Measurements from ENCODE around the gene RBM47.

The RBM47 gene

GRCh38 chr4:40461062-40461461, 168.6 kb downstream of the RBM47 start:
- H3K4me1 ChIP-seq (ENCODE audit: control insufficient read depth, insufficient read depth, low read length), result no peaks in the 10 kb centered on the region
- H3K36me3 ChIP-seq (ENCODE audit: control insufficient read depth in 2 of 2, insufficient read depth in 1 of 2, low read length in 2 of 2), result peaks cover 0 to 3% of the 10 kb centered on the region in 2 experiments; a peak in 1 of 3 replicates
- ChIA-PET POLR2A (no interaction called here), CTCF (interaction anchor here (0.6 kb wide), 1 partner anchor 399 kb away, joined by 3 read pairs; no protein-coding TSS in a partner anchor)
- H3K27ac ChIP-seq (ENCODE audit: extremely low read depth, low read depth, low read length), result no peak overlapping the region
- no peak overlapping the region for H3K4me3 ChIP-seq (ENCODE audit: low read depth, low read length)
- TF ChIP-seq ZNF785 (tag by site-specific recombination; IDR thresholded peaks at IDR 0.05), result no peak
- TF ChIP-seq ZFHX2 (tag by site-specific recombination; conservative IDR thresholded peaks at IDR 0.05), result no peak
- TF ChIP-seq ZNF248 (tag by site-specific recombination; IDR thresholded peaks at IDR 0.05), result no peak
- no peak for TF ChIP-seq ZNF561 (tag by site-specific recombination; IDR thresholded peaks at IDR 0.05; ENCODE audit: borderline replicate concordance)
- no peak for TF ChIP-seq ZNF777 (tag by site-specific recombination; IDR thresholded peaks at IDR 0.05; ENCODE audit: borderline replicate concordance)
- TF ChIP-seq ZBTB7A (tag by site-specific recombination; IDR thresholded peaks at IDR 0.05; ENCODE audit: low read depth), result no peak
- no peak for TF ChIP-seq ZNF792 (tag by site-specific recombination; IDR thresholded peaks at IDR 0.05)
- no peak for TF ChIP-seq ZNF654 (tag by site-specific recombination; IDR thresholded peaks at IDR 0.05; ENCODE audit: low read depth)
- no peak for TF ChIP-seq ZNF394 (tag by site-specific recombination; IDR thresholded peaks at IDR 0.05; ENCODE audit: borderline replicate concordance)
- TF ChIP-seq, protein P1, sequence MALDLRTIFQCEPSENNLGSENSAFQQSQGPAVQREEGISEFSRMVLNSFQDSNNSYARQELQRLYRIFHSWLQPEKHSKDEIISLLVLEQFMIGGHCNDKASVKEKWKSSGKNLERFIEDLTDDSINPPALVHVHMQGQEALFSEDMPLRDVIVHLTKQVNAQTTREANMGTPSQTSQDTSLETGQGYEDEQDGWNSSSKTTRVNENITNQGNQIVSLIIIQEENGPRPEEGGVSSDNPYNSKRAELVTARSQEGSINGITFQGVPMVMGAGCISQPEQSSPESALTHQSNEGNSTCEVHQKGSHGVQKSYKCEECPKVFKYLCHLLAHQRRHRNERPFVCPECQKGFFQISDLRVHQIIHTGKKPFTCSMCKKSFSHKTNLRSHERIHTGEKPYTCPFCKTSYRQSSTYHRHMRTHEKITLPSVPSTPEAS (tag by site-specific recombination; IDR thresholded peaks at IDR 0.05), result no peak
- TF ChIP-seq, protein P2, sequence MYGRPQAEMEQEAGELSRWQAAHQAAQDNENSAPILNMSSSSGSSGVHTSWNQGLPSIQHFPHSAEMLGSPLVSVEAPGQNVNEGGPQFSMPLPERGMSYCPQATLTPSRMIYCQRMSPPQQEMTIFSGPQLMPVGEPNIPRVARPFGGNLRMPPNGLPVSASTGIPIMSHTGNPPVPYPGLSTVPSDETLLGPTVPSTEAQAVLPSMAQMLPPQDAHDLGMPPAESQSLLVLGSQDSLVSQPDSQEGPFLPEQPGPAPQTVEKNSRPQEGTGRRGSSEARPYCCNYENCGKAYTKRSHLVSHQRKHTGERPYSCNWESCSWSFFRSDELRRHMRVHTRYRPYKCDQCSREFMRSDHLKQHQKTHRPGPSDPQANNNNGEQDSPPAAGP (tag by site-specific recombination; IDR thresholded peaks at IDR 0.05), result no peak
- TF ChIP-seq ZNF175 (tag by site-specific recombination; IDR thresholded peaks at IDR 0.05), result no peak
- TF ChIP-seq ZNF404 (tag by site-specific recombination; IDR thresholded peaks at IDR 0.05), result no peak
- no peak for TF ChIP-seq ZNF830 (tag by site-specific recombination; IDR thresholded peaks at IDR 0.05; ENCODE audit: low read depth)
- H3K9me3 ChIP-seq (ENCODE audit: control insufficient read depth, insufficient read depth, low read depth, low read length), result no peaks in the 10 kb centered on the region

- TF ChIP-seq ZNF518A (tag by site-specific recombination; conservative IDR thresholded peaks at IDR 0.05; ENCODE audit: low read depth) (no peak), ZNF26 (tag by site-specific recombination; IDR thresholded peaks at IDR 0.05) (no peak), YY2 (tag by site-specific recombination; IDR thresholded peaks at IDR 0.05) (no peak), ZNF707 (tag by site-specific recombination; IDR thresholded peaks at IDR 0.05) (no peak), ZNF366 (tag by site-specific recombination; conservative IDR thresholded peaks at IDR 0.05) (no peak), ZNF621 (tag by site-specific recombination; IDR thresholded peaks at IDR 0.05) (no peak), ZNF174 (tag by site-specific recombination; IDR thresholded peaks at IDR 0.05) (no peak)
- H3K4me3 ChIP-seq (ENCODE audit: low read depth, low read length), result no peak overlapping the region
- no peaks in the 10 kb centered on the region for H3K9me3 ChIP-seq (ENCODE audit: control insufficient read depth, insufficient read depth, low read depth, low read length)
- no peaks in the 10 kb centered on the region for H3K36me3 ChIP-seq (ENCODE audit: control insufficient read depth in 2 of 2, insufficient read depth in 1 of 2, low read length in 2 of 2)
- no peaks in the 10 kb centered on the region for H3K4me1 ChIP-seq (ENCODE audit: control insufficient read depth, insufficient read depth, low read length)
- ChIA-PET CTCF (interaction anchor here (1.0 kb wide), 1 partner anchor 14 kb away, joined by 3 read pairs; no protein-coding TSS in a partner anchor), POLR2A (no interaction called here)
- H3K27ac ChIP-seq (ENCODE audit: extremely low read depth, low read depth, low read length), result no peak overlapping the region
Measured at GRCh38 chr4:40458683-40459082, 171.0 kb downstream of the RBM47 start.
